Measurements from ENCODE around the gene SPATA21.

The SPATA21 gene

DNA sequence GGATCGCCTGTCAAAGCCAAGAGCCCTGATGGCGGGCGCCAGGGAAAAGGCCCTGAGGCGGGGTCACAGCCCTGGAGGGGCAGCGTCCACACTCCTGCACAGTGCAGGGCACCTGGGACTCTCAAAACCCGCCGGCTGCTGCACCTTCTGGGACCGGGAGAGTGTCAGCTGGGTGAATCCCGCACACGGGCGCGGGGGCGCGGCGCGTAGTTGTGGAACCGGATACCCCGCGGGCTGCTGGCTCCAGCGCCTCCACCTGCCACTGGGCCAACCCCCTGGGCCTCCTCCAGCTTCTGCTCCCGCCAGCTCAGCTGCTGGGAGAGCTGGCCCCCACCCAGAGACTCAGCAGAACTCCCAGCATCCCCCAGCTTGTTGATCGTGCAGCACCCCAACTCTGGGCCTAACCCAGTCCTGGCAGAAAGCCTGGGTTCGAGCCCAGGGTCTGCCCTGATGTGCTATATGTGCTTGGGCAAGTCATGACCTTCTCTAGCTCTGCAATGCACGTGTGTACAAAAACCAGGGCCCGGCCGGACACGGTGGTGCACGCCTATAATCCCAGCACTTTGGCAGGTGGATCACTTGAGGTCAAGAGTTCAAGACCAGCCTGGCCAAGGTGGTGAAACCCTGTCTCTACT is 37.1 kb upstream of the SPATA21 start:
- H3K4me3 ChIP-seq (ENCODE audit: low read depth, low read length): no peak overlapping the region
- TF ChIP-seq, protein P1, sequence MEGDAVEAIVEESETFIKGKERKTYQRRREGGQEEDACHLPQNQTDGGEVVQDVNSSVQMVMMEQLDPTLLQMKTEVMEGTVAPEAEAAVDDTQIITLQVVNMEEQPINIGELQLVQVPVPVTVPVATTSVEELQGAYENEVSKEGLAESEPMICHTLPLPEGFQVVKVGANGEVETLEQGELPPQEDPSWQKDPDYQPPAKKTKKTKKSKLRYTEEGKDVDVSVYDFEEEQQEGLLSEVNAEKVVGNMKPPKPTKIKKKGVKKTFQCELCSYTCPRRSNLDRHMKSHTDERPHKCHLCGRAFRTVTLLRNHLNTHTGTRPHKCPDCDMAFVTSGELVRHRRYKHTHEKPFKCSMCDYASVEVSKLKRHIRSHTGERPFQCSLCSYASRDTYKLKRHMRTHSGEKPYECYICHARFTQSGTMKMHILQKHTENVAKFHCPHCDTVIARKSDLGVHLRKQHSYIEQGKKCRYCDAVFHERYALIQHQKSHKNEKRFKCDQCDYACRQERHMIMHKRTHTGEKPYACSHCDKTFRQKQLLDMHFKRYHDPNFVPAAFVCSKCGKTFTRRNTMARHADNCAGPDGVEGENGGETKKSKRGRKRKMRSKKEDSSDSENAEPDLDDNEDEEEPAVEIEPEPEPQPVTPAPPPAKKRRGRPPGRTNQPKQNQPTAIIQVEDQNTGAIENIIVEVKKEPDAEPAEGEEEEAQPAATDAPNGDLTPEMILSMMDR (IDR thresholded peaks at IDR 0.05; ENCODE audit: borderline replicate concordance, insufficient read depth, low read depth, low read length): no peak

DNA sequence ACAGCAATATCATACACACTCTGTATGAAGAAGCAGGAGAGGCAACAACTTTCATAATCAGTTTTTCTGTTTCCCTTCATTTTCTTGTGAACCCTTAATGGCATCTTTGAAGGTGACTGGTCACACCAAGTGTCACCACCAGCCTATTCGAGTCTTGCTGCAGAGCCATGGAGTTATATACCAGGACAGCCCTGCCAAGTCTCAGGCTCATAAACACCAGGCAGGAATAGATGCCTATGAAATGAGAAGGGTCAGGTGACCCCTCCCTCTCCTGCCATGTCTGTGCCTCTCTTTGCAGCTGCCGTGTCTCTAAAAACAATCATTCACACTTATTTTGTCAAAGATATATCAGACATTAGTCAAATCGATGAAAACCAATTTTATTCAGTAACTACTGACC is 31.3 kb upstream of the SPATA21 start:
- TF ChIP-seq, protein P1 (IDR thresholded peaks at IDR 0.05; ENCODE audit: borderline replicate concordance, insufficient read depth, low read depth, low read length): no peak
- H3K4me3 ChIP-seq (ENCODE audit: low read depth, low read length): no peak overlapping the region

DNA sequence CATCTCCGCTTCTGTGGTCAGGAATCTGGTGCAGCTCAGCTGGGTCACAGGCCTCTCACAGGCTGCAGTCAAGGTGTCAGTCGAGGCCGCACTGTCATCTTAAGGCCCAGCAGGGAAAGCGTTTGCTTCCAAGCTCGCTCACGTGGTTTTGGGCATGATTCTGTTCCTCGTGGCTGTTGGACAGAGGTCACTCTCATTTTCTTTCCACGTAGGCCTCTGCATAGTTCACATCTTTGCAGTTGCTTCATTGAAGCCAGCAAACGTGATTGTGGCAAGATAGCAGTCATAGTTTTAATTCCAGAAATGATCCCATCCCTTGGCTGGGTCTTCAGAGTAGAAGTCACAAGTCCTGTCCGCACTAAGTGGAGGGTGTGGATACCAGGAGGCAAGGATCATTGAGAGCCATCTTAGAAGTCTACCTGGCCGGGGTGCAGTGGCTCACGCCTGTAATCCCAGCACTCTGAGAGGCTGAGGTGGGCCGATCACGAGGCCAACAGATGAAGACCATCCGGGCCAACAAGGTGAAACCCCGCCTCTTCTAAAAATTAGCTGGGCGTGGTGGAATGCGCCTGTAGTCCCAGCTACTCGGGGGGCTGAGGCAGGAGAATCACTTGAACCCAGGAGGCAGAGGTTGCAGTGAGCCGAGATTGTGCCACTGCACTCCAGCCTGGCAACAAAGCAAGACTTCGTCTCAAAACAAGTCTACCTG is 27.8 kb upstream of the SPATA21 start:
- H3K4me3 ChIP-seq (ENCODE audit: low read depth, low read length): no peak overlapping the region
- TF ChIP-seq, protein P1 (IDR thresholded peaks at IDR 0.05; ENCODE audit: borderline replicate concordance, insufficient read depth, low read depth, low read length): no peak

DNA sequence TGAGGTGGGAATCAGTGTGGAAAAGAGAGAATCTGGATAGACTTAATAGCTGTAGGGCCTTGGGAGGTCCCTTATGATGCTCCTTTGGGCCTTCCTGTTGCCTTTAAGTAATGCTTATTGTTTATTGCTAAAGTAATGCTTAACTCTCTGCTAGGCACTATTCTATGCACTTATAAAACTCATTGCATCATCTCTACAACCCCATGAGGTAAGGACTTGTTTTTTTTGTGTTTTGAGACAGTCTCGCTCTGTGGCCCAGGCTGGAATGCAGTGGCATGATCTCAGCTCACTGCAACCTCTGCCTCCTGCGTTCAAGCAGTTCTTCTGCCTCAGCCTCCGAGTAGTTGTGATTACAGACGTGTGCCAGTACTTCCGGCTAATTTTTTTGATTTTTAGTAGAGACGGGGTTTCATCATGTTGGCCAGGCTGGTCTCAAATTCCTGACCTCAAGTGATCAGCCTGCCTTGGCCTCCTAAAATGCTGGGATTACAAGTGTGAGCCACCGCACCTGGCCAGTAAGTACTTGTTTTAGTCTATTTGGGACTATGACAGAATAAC is 25.6 kb upstream of the SPATA21 start:
- H3K4me3 ChIP-seq (ENCODE audit: low read depth, low read length): no peak overlapping the region
- TF ChIP-seq, protein P1 (IDR thresholded peaks at IDR 0.05; ENCODE audit: borderline replicate concordance, insufficient read depth, low read depth, low read length): no peak

DNA sequence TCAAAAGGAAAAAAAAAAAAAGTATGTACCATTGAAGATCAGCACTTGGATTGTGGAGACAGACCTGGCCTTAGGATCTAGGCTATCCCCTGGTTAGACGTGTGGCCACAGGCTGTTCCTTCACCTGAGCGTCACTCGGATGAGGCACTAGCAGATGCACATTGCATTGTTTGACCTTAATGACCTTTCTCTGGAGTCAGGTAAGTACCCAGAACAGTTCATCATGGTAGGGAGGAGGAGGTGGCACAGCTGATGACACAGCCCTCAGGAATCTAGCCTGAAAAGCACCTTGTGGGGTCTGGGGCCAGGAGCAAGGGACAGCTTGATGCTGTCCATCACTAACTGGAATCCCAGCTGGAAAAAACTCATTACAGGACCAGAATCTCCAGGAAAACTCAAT is 24.5 kb upstream of the SPATA21 start:
- TF ChIP-seq, protein P1 (IDR thresholded peaks at IDR 0.05; ENCODE audit: borderline replicate concordance, insufficient read depth, low read depth, low read length): no peak
- no peak overlapping the region for H3K4me3 ChIP-seq (ENCODE audit: low read depth, low read length)

DNA sequence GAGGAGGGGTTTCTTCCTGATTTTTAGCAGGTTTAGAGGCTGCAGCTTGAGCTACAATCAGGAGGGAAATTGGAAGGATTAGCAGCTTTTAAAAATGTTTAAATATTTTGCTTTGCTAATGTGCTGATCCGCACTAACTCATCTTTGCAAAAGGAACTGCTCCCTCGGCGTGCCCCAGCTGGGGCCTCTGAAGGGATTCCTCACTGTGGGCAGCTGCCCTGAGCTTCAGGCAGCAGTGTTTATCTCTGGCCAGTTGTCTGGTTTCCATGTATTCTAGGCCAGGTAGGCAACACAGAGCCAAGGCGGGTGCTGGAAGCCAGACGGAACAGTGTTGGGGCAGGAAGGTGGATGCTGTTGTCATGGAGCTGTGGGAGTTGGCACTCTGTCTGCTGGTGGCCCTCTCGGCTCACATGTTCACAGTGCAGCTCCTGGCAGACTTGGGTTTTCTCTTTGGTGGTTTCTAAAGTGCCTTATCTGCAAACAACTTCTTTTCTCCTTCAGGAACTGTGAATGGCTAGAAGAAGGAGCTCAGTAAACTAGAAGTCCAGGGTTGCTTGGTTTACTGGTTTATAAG is 22.2 kb upstream of the SPATA21 start:
- TF ChIP-seq, protein P1 (IDR thresholded peaks at IDR 0.05; ENCODE audit: borderline replicate concordance, insufficient read depth, low read depth, low read length): no peak
- H3K4me3 ChIP-seq (ENCODE audit: low read depth, low read length): no peak overlapping the region

Data from GM12875 (cell line).